GM12873 (cell line): ENCODE measurements around the gene LNX1.

Experiments used
- TF ChIP-seq, protein P1 (sequence below): IDR thresholded peaks from 2 replicates; pipeline ENCODE4 v1.5.1; 2012; ENCODE audit warnings: low read depth, mild to moderate bottlenecking, moderate library complexity, low read length, control low read depth; ENCODE audit not compliant: insufficient read depth; ENCODE audit errors: missing control alignments

Gene LNX1

DNA sequence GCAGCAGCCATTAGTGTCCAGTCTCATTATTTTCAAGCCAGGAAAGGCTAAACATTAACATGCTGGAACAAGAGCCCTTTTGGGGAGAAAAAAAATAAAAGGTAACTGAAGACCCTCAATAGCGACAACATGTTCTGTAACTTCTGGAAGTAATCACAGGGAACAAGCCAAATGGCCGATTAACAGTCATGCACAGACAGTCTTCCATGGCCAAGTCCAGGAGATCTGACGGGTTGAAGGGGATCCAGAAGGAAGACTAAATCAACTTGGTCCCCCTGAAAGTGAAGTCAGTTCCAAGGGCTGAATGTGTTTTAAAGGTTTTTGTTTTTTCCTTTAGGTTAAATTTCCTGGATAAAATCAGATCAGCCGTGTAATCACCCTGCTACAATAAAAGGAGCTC, 52.5 kb downstream of the LNX1 start:
- TF ChIP-seq, protein P1, sequence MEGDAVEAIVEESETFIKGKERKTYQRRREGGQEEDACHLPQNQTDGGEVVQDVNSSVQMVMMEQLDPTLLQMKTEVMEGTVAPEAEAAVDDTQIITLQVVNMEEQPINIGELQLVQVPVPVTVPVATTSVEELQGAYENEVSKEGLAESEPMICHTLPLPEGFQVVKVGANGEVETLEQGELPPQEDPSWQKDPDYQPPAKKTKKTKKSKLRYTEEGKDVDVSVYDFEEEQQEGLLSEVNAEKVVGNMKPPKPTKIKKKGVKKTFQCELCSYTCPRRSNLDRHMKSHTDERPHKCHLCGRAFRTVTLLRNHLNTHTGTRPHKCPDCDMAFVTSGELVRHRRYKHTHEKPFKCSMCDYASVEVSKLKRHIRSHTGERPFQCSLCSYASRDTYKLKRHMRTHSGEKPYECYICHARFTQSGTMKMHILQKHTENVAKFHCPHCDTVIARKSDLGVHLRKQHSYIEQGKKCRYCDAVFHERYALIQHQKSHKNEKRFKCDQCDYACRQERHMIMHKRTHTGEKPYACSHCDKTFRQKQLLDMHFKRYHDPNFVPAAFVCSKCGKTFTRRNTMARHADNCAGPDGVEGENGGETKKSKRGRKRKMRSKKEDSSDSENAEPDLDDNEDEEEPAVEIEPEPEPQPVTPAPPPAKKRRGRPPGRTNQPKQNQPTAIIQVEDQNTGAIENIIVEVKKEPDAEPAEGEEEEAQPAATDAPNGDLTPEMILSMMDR = no peak

DNA sequence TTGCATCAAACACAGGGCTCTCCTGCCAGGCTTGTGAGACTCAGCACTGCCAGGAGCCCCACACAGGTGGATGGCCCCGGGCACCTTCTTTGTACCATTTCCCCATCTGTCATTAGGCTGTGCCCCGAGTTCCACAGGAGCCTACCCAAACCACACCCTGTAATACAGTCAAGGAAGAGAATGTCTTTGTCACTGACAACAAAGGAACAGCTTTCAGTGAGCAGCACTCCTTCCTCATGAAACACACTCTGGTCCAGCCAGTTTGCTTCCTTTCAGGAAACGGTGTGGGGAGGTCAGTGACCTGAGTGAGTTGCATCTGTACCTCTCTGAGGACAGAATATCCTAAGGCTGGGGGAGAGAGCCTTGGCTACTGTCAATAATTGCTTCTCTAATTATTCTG, 53.7 kb downstream of the LNX1 start:
- TF ChIP-seq, protein P1 = no peak

- TF ChIP-seq, protein P1 = no peak
Observed at GRCh38 chr4:53536328-53536727, 55.0 kb downstream of the LNX1 start.

DNA sequence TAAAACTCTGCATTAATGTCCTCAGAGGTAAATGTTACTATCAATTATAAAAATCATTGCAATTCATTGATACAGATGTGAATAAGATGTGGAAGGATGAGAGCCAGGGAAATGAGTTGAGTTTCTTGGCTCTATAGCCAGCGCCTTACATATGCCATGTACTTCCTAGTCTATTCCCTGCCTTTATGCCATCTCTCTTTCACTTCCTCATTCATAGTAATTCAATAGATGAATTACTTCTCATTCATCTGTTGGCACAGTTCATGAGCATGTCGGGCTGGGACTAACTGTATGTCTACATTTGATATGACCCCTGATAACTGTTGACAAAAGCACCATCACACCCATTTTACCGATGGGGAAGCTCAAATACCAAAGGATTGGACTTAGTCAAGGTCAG, 55.7 kb downstream of the LNX1 start:
- TF ChIP-seq, protein P1 = no peak

- TF ChIP-seq, protein P1 = no peak
Observed at GRCh38 chr4:53534684-53535083, 56.6 kb downstream of the LNX1 start.

DNA sequence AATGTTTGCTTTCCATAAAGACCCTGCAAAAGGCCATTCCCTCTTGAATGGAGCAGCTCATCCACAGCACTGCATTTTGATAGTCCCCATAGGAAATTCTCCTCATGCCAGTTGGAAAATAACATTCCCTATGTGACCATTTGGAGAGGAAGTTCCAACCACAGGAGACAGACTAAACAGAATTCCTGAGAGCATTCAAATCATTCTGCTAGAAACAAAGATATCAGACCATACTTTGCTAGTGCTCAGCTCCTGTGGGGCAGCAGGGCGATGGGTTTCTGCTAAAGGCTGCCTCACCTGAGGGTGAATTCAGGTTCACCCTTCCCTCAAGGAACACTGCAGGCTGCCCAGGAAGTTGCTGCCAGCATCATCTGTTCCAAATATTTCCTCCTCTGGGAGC, 58.8 kb downstream of the LNX1 start:
- TF ChIP-seq, protein P1 = no peak

DNA sequence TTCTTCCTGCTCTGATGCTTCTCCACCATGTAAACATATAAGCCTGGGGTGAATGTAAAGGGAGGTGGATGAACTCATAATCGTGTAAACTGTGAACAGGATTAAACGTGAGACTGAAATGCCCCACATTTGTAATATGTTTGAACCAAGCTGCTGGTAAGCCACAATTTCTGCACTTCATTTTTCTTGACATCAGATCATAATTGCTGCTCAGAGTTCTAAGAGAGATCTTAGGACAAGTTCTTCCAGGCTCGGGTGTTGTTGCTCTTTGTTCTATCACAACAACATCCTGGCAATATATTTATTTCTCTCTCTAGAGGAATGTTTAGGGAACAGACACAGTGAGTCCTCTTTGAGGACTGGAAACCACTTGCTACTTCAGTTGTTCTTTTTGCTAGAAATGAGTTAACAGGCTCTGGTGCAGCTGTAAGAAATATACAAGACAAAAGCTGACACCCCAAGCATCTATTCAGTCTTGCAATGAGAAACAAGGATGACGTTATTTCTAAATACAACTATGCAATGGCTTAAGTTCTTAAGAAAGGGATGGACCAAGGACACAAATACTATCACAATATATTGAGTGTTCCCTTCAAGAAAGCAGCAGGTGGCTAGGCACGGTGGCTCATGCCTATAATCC, 59.6 kb downstream of the LNX1 start:
- TF ChIP-seq, protein P1 = no peak

- TF ChIP-seq, protein P1 = no peak
Observed at GRCh38 chr4:53529025-53529424, 62.3 kb downstream of the LNX1 start.
